KMS-11 (cell line): Measurements from ENCODE around the gene SMIM26.

Source experiments
- H2AFZ ChIP-seq: fragments of 200-600 bp; sonication (generic); 2 replicates; pipeline ENCODE4 v1.6.1; 2016; ENCODE audit warnings: antibody characterized with exemption, mixed run types, low read depth
- H3K27ac ChIP-seq: fragments of 200-600 bp; sonication (generic); 2 replicates; pipeline ENCODE4 v1.6.1; 2016; ENCODE audit warnings: mild to moderate bottlenecking, mixed run types
- H3K27me3 ChIP-seq: fragments of 200-600 bp; sonication (generic); 2 replicates; pipeline ENCODE4 v1.6.1; 2017; ENCODE audit warnings: mild to moderate bottlenecking, low read depth, mixed run types, moderate library complexity; ENCODE audit not compliant: insufficient read depth
- H3K36me3 ChIP-seq: fragments of 200-600 bp; sonication (generic); 2 replicates; pipeline ENCODE4 v1.6.1; 2017; ENCODE audit warnings: mild to moderate bottlenecking, mixed run types; ENCODE audit not compliant: insufficient read depth
- H3K4me1 ChIP-seq: fragments of 200-600 bp; sonication (generic); 2 replicates; pipeline ENCODE4 v1.6.1; 2016; ENCODE audit warnings: mild to moderate bottlenecking, low read depth, mixed run types; ENCODE audit not compliant: poor library complexity, severe bottlenecking
- H3K4me2 ChIP-seq: fragments of 200-600 bp; sonication (generic); 2 replicates; pipeline ENCODE4 v1.7.0; 2016; ENCODE audit warnings: mild to moderate bottlenecking, mixed run types
- H3K4me3 ChIP-seq: fragments of 200-600 bp; sonication (generic); IDR thresholded peaks from 2 replicates; pipeline ENCODE4 v1.6.1; 2017; ENCODE audit warnings: low read depth, low read length, mixed read lengths; ENCODE audit not compliant: insufficient read depth
- H3K79me2 ChIP-seq: fragments of 200-600 bp; sonication (generic); 2 replicates; pipeline ENCODE4 v1.6.1; 2016; ENCODE audit warnings: low read depth, mixed run types; ENCODE audit not compliant: insufficient read depth
- H3K9ac ChIP-seq: fragments of 200-600 bp; sonication (generic); 2 replicates; pipeline ENCODE4 v1.6.1; 2016; ENCODE audit warnings: mild to moderate bottlenecking, mixed run types
- H4K20me1 ChIP-seq: fragments of 200-600 bp; sonication (generic); 2 replicates; pipeline ENCODE4 v1.6.1; 2016; ENCODE audit warnings: mild to moderate bottlenecking, mixed run types; ENCODE audit not compliant: insufficient read depth
- CTCF ChIP-seq: fragments of 200-600 bp; sonication (generic); conservative IDR thresholded peaks from 2 replicates; pipeline ENCODE4 v1.6.1; 2017; ENCODE audit warnings: low read depth, mild to moderate bottlenecking, antibody characterized with exemption, low read length, moderate library complexity, mixed read lengths

Gene SMIM26

GRCh38 chr20:18543216-18543615 is 24.0 kb upstream of the SMIM26 start:
- Histone ChIP-seq H3K27me3 (no peaks in the 10 kb centered on the region), H3K9ac (no peak overlapping the region), H3K79me2 (no peaks in the 10 kb centered on the region), H4K20me1 (no peaks in the 10 kb centered on the region), H3K4me1 (no peaks in the 10 kb centered on the region), H2AFZ (no peak overlapping the region), H3K4me2 (no peak overlapping the region), H3K4me3 (no peak overlapping the region), H3K36me3 (no peaks in the 10 kb centered on the region), H3K27ac (no peak overlapping the region)
- no peak for TF ChIP-seq CTCF

- Histone ChIP-seq H3K4me2 (no peak overlapping the region), H3K4me3 (no peak overlapping the region), H3K4me1 (no peaks in the 10 kb centered on the region), H2AFZ (no peak overlapping the region), H3K9ac (no peak overlapping the region), H3K27me3 (no peaks in the 10 kb centered on the region), H3K79me2 (no peaks in the 10 kb centered on the region), H4K20me1 (no peaks in the 10 kb centered on the region), H3K36me3 (no peaks in the 10 kb centered on the region), H3K27ac (no peak overlapping the region)
- TF ChIP-seq CTCF: no peak
Observed at GRCh38 chr20:18543932-18544331, 23.3 kb upstream of the SMIM26 start.

DNA sequence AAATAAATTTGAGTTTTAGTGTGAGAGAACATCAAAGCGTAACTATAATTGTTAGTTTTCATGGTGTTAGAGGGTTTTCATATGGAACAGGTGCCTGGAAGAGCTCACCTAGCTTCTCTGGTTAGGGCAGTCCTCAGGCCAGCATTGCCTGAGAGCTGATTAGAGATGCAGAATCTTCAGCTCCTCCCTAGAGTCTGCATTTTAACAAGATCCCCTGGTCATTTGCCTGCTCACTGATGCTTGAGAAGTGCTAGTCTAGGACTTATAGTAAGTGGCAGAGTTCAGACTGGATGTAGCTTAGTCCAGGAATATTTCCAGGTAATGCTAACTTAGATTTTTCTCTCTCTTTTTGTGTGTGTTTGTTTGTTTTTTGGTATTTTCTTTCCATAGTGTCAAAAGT is 21.7 kb upstream of the SMIM26 start:
- H2AFZ ChIP-seq: no peak overlapping the region
- no peaks in the 10 kb centered on the region for H3K79me2 ChIP-seq
- H3K9ac ChIP-seq: no peak overlapping the region
- no peak overlapping the region for H3K4me3 ChIP-seq
- no peak overlapping the region for H3K4me2 ChIP-seq
- H3K4me1 ChIP-seq: no peaks in the 10 kb centered on the region
- no peaks in the 10 kb centered on the region for H4K20me1 ChIP-seq
- TF ChIP-seq CTCF: no peak
- H3K27me3 ChIP-seq: no peaks in the 10 kb centered on the region
- H3K27ac ChIP-seq: no peak overlapping the region
- H3K36me3 ChIP-seq: no peaks in the 10 kb centered on the region

- Histone ChIP-seq H3K4me2 (no peak overlapping the region), H3K36me3 (no peaks in the 10 kb centered on the region), H4K20me1 (no peaks in the 10 kb centered on the region), H3K9ac (no peak overlapping the region), H3K4me3 (no peak overlapping the region), H3K4me1 (no peaks in the 10 kb centered on the region), H3K27me3 (no peaks in the 10 kb centered on the region), H2AFZ (no peak overlapping the region), H3K79me2 (no peaks in the 10 kb centered on the region), H3K27ac (no peak overlapping the region)
- no peak for TF ChIP-seq CTCF
Observed at GRCh38 chr20:18548465-18548864, 18.8 kb upstream of the SMIM26 start.

GRCh38 chr20:18553746-18554145 is 13.5 kb upstream of the SMIM26 start:
- no peak overlapping the region for H3K27ac ChIP-seq
- H2AFZ ChIP-seq: no peak overlapping the region
- H3K9ac ChIP-seq: no peak overlapping the region
- no peaks in the 10 kb centered on the region for H4K20me1 ChIP-seq
- H3K79me2 ChIP-seq: no peaks in the 10 kb centered on the region
- no peaks in the 10 kb centered on the region for H3K36me3 ChIP-seq
- H3K27me3 ChIP-seq: no peaks in the 10 kb centered on the region
- no peaks in the 10 kb centered on the region for H3K4me1 ChIP-seq
- TF ChIP-seq CTCF: no peak
- H3K4me3 ChIP-seq: no peak overlapping the region
- H3K4me2 ChIP-seq: no peak overlapping the region
